Right lobe of liver (tissue), 6 donors: ENCODE results near the gene NOS1AP. TPM values are rescaled to one million over a fixed set of nuclear protein-coding genes. Genes with fewer than 3 reads are reported as not detected.
"Not testable (repeated sequence)": the region's sequence is repeated elsewhere in the genome, so short reads cannot be mapped to it uniquely, and the experiment has no call there.

ENCODE experiments used
- ATAC-seq, 4 donors: fragments of 200-7000 bp; cut with Tn5 transposase; one replicate each; pipeline ENCODE4 v1.9.1; 2020; ENCODE audit warnings: mild to moderate bottlenecking in 4 of 4, moderate library complexity in 4 of 4
- DNase-seq, 3 donors: peaks; one replicate each; pipeline ENCODE4 v3.0.0-alpha.2; 2020
- H3K27ac ChIP-seq, 3 donors: fragments of 200-600 bp; one replicate each; pipeline ENCODE4 v1.8.0; 2022
- H3K27me3 ChIP-seq, 2 donors: fragments of 200-600 bp; one replicate each; pipeline ENCODE4 v1.8.0; 2022
- H3K36me3 ChIP-seq, 4 donors: fragments of 200-600 bp; sonication (generic) in 1 of 4; one replicate each; pipeline versions ENCODE4 v1.5.1 to v1.8.0; 2017 to 2022; ENCODE audit warnings: control low read depth in 1 of 4
- H3K4me1 ChIP-seq, 4 donors: fragments of 200-600 bp; sonication (generic) in 1 of 4; one replicate each; pipeline versions ENCODE4 v1.5.1 to v1.8.0; 2017 to 2022; ENCODE audit warnings: control low read depth in 1 of 4
- H3K4me3 ChIP-seq, 3 donors: fragments of 200-600 bp; one replicate each; pipeline ENCODE4 v1.8.0; 2022
- H3K9me3 ChIP-seq, 4 donors: fragments of 200-600 bp; sonication (generic) in 1 of 4; one replicate each; pipeline versions ENCODE4 v1.5.1 to v1.8.0; 2017 to 2022; ENCODE audit warnings: control low read depth in 1 of 4
- POLR2A ChIP-seq: fragments of 450-650 bp; IDR thresholded peaks from one replicate; pipeline ENCODE4 v1.6.1; 2017; ENCODE audit warnings: antibody characterized with exemption, mild to moderate bottlenecking
- WGBS: methylation state at CpG from one replicate; pipeline ENCODE4 v1.1.6; 2018; ENCODE audit warnings: low coverage, low lambda C conversion rate; ENCODE audit not compliant: insufficient coverage; ENCODE audit errors: missing lambda C conversion rate; 5-methylcytosine and 5-hydroxymethylcytosine counted together
- intact Hi-C, 2 donors: fragments of 100-400 bp; cut with DNase I; formaldehyde crosslinking; loops; one replicate each; pipeline versions ENCODE4 v1.11.2 to v1.14.1; 2022
- total RNA-seq, 6 experiments: library from RNA; depleted of rRNA in 2 of 6; stranded (reverse); fragments of >200 nt in 2 of 6; fragmentation: NEBNext Ultra II Directional in 3 of 6; extraction: Animal tissue kit (Norgen Biotek cat#: 25700) in 3 of 6; gene quantifications; one replicate each; pipeline versions ENCODE4 v1.1.0 to v1.2.4, GENCODE V29; 2016 to 2023
- TF ChIP-seq, protein P1 (sequence below), 4 donors: fragments of 200-600 bp in 3 of 4; fragments of 450-650 bp in 1 of 4; IDR thresholded peaks; one replicate each; pipeline versions ENCODE4 v1.5.1 to v1.8.0; 2016 to 2022; ENCODE audit warnings: antibody characterized with exemption in 4 of 4, mild to moderate bottlenecking in 2 of 4
- donor health status: DM: no; HTN: yes; CAD: no.
- donor health status: DM: no; HTN: no; CAD: no.
- donor health status: DM: no; HTN: no; CAD: no.
- donor health status: DM: no; HTN: yes; CAD: no.
- donor health status: DM: no; HTN: yes; CAD: no.

Gene NOS1AP
- total RNA-seq, 6 experiments from 2014 or later, result 4.7 to 24.8 (median 11.6) TPM

DNA sequence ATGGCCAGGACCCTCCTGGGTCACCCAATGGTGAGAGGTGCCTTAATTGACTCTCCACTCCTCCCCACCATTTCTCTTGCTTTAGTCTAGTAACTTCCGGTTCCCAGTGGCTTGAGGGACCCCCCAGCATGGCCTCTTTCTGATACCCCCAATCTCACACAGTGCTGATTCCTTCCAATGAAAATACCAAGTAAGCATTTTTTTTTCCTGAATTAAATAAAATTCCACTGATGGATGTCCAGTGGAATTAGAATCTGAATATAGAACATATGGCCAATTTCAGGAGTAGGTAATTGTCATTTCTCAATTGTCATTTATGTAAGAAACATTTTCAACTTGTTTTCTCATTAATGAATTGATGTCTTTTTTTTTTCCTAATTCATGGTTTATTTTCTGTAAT, 9.5 kb downstream of the NOS1AP start:
- Histone ChIP-seq H3K4me1 (peaks cover 0 to 3% (median 0%) of the 10 kb centered on the region in 4 donors), H3K27ac (no peak overlapping the region), H3K36me3 (no peaks in the 10 kb centered on the region), H3K9me3 (no peaks in the 10 kb centered on the region), H3K4me3 (no peak overlapping the region), H3K27me3 (no peaks in the 10 kb centered on the region)
- no peak for ATAC-seq
- DNase-seq, result no peak
- WGBS, result 100% methylated on average over 1 of the region's 1 CpG
- TF ChIP-seq, protein P1, sequence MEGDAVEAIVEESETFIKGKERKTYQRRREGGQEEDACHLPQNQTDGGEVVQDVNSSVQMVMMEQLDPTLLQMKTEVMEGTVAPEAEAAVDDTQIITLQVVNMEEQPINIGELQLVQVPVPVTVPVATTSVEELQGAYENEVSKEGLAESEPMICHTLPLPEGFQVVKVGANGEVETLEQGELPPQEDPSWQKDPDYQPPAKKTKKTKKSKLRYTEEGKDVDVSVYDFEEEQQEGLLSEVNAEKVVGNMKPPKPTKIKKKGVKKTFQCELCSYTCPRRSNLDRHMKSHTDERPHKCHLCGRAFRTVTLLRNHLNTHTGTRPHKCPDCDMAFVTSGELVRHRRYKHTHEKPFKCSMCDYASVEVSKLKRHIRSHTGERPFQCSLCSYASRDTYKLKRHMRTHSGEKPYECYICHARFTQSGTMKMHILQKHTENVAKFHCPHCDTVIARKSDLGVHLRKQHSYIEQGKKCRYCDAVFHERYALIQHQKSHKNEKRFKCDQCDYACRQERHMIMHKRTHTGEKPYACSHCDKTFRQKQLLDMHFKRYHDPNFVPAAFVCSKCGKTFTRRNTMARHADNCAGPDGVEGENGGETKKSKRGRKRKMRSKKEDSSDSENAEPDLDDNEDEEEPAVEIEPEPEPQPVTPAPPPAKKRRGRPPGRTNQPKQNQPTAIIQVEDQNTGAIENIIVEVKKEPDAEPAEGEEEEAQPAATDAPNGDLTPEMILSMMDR (IDR thresholded peaks at IDR 0.05), result no peak
- TF ChIP-seq POLR2A, result no peak
- intact Hi-C loops, result loop anchor here in 1 of 2 donors (10.0 kb wide), 1 partner anchor 46 kb away; no protein-coding TSS in a partner anchor

DNA sequence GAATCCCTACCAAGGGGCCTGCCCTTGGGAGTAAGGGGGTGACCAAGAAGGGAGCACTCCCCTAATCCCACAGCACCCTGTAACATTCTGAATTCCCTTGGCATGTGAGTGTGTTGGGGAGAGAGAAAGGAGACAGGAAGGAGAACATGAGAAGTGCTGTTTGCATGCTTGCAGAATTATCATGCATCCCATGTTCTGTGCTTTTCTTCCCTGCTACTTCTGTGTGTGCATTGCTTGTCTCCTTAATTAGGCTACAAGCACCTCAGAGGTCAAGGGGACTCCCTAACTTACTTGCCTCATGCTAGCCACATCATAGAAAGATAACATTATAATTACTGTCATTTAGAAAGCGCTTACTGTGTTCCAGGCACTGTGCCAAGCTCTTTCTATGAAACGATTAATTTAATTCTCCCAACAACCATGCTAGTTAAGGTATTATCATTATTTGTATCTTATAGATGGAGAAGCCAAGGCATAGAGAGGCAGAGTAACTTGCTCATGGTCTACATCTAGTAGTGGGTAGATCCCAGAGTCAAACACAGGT, 11.1 kb downstream of the NOS1AP start:
- H3K9me3 ChIP-seq, result no peaks in the 10 kb centered on the region
- 59% methylated on average over 2 of the region's 2 CpGs for WGBS
- ATAC-seq, result peak in 1 of 4 donors; percentile 9
- intact Hi-C loops, result no loop called here
- H3K27ac ChIP-seq, result no peak overlapping the region
- H3K27me3 ChIP-seq, result no peaks in the 10 kb centered on the region
- no peak overlapping the region for H3K4me3 ChIP-seq
- H3K4me1 ChIP-seq, result peaks cover 0 to 3% (median 0%) of the 10 kb centered on the region in 4 donors
- no peak for DNase-seq
- TF ChIP-seq, protein P1 (IDR thresholded peaks at IDR 0.05), result no peak
- TF ChIP-seq POLR2A, result no peak
- H3K36me3 ChIP-seq, result no peaks in the 10 kb centered on the region

DNA sequence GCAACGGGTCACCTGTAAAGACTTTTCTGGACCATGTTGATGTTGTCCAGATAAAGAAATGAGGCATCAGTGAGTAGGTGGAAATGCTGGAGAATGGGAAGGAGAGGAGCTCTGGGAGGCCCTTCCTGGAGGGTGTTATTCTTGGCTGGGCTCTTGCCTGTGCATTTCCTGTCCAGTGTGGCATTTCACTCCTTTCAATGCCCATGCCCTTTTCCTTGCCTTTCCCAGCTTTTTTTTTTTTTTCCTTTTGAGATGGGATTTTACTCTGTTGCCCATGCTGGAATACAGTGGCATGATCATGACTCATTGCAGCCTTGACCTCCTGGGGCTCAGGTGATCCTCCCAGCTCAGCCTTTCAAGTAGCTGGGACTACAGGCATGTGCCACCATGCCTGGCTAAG, 11.8 kb downstream of the NOS1AP start:
- no peaks in the 10 kb centered on the region for H3K9me3 ChIP-seq
- no peaks in the 10 kb centered on the region for H3K27me3 ChIP-seq
- H3K36me3 ChIP-seq, result no peaks in the 10 kb centered on the region
- peak overlapping the region in 1 of 3 donors; percentile 1 for H3K27ac ChIP-seq
- no peak for TF ChIP-seq POLR2A
- TF ChIP-seq, protein P1 (IDR thresholded peaks at IDR 0.05), result no peak
- peaks cover 0 to 3% (median 0%) of the 10 kb centered on the region in 4 donors for H3K4me1 ChIP-seq
- intact Hi-C loops, result no loop called here
- DNase-seq (peak in 1 of 3 donors; percentile 35), ATAC-seq (peak; percentile 27 to 83 (median 44))
- 22% methylated on average over 1 of the region's 1 CpG for WGBS
- H3K4me3 ChIP-seq, result no peak overlapping the region

DNA sequence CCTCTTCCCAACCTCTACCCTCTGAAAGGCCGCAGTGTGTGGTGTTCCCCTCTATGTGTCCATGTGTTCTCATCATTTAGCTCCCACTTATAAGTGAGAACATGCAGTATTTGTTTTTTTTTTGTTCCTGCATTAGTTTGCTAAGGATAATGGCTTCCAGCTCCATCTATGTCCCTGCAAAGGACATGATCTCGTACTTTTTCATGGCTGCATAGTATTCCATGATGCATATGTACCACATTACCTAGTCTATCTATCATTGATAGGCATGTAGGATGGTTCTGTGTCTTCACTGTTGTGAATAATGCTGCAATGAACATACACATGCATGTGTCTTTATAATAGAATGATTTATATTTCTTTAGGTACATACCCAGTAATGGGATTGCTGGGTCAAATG, 12.6 kb downstream of the NOS1AP start:
- H3K9me3 ChIP-seq, DNase-seq, intact Hi-C loops, H3K36me3 ChIP-seq, ATAC-seq, H3K27me3 ChIP-seq, H3K4me1 ChIP-seq, H3K27ac ChIP-seq, H3K4me3 ChIP-seq: not testable (repeated sequence)
- WGBS, result 90% methylated on average over 2 of the region's 2 CpGs

DNA sequence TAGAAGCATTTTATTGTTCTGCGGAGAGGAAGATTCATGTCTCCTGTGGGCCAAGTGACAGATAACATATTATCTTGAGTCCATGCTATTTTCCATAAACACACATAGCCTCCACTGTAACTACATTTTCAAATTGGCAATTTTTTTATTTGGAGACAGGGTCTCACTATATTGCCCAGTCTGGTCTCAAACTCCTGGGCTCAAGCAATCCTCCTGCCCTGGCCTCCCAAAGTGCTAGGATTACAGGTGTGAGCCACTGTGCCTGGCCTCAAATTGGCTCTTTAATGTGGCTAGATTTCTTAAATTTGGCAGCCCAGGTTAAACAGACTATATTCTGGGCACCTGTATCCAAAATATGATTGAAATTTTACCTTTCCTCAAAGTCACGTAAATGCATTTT, 13.8 kb downstream of the NOS1AP start:
- Histone ChIP-seq H3K4me3 (no peak overlapping the region), H3K36me3 (no peaks in the 10 kb centered on the region), H3K9me3 (no peaks in the 10 kb centered on the region), H3K4me1 (peaks cover 0 to 16% (median 6%) of the 10 kb centered on the region in 4 donors), H3K27me3 (no peaks in the 10 kb centered on the region), H3K27ac (no peak overlapping the region)
- 97% methylated on average over 2 of the region's 2 CpGs for WGBS
- no peak for DNase-seq
- TF ChIP-seq, protein P1 (IDR thresholded peaks at IDR 0.05), result no peak
- TF ChIP-seq POLR2A, result no peak
- intact Hi-C loops, result no loop called here
- no peak for ATAC-seq
